WTC11 (cell line): Measurements from ENCODE around the gene CAPRIN2. TPM values are rescaled to one million over a fixed set of nuclear protein-coding genes. Genes with fewer than 3 reads are reported as not detected.

Experiments used
- ATAC-seq: fragments of 200-7000 bp; cut with Tn5 transposase; 2 replicates; pipeline ENCODE4 v1.10.0; 2021; ENCODE audit warnings: mild to moderate bottlenecking, moderate library complexity
- CTCF ChIA-PET: fragments of 300-600 bp; sonication (Branson Sonifier 250); formaldehyde crosslinking; loops from one replicate; lab custom pipeline; 2021; ENCODE audit warnings: antibody characterized with exemption; lab: Charles Lee
- POLR2A ChIA-PET: fragments of 350-600 bp; sonication (Branson Sonifier 250); formaldehyde crosslinking; loops from one replicate; lab custom pipeline; 2021; ENCODE audit warnings: antibody characterized with exemption; lab: Charles Lee
- DNase-seq: peaks from one replicate; pipeline ENCODE4 v3.0.0; 2021; ENCODE audit warnings: low spot score
- H3K27ac Mint-ChIP-seq: 2 replicates; pipeline ENCODE4 v1.8.0; 2021; ENCODE audit warnings: mixed read lengths
- H3K27me3 Mint-ChIP-seq: 2 replicates; pipeline ENCODE4 v1.8.0; 2021; ENCODE audit warnings: low read depth, mild to moderate bottlenecking, moderate library complexity, mixed read lengths
- H3K36me3 Mint-ChIP-seq: 2 replicates; pipeline ENCODE4 v1.8.0; 2021; ENCODE audit warnings: mixed read lengths
- H3K4me1 Mint-ChIP-seq: 2 replicates; pipeline ENCODE4 v1.8.0; 2022; ENCODE audit warnings: mixed read lengths
- H3K4me3 Mint-ChIP-seq: 2 replicates; pipeline ENCODE4 v1.8.0; 2021; ENCODE audit warnings: mild to moderate bottlenecking, moderate library complexity, mixed read lengths
- H3K9me3 Mint-ChIP-seq: 2 replicates; pipeline ENCODE4 v1.8.0; 2021; ENCODE audit warnings: mixed read lengths
- AFF4 ChIP-seq: sonication (generic); formaldehyde crosslinking; IDR thresholded peaks from 2 replicates; pipeline ENCODE4 v1.8.1; 2023; ENCODE audit warnings: mild to moderate bottlenecking, missing genetic modification reagents, borderline replicate concordance
- ATF2 ChIP-seq: sonication (generic); formaldehyde crosslinking; IDR thresholded peaks from 2 replicates; pipeline ENCODE4 v1.8.1; 2022; ENCODE audit warnings: low read depth, missing genetic modification reagents, borderline replicate concordance
- CBFB ChIP-seq: sonication (generic); formaldehyde crosslinking; IDR thresholded peaks from 2 replicates; pipeline ENCODE4 v1.8.1; 2022; ENCODE audit warnings: mild to moderate bottlenecking, low read depth, missing genetic modification reagents
- ELF4 ChIP-seq: sonication (generic); formaldehyde crosslinking; IDR thresholded peaks from 2 replicates; pipeline ENCODE4 v1.8.1; 2022; ENCODE audit warnings: low read depth, mild to moderate bottlenecking, moderate library complexity, missing genetic modification reagents
- ETV6 ChIP-seq: sonication (generic); formaldehyde crosslinking; IDR thresholded peaks from 2 replicates; pipeline ENCODE4 v1.8.1; 2022; ENCODE audit warnings: mild to moderate bottlenecking, missing genetic modification reagents
- JAZF1 ChIP-seq: fragments of 250-450 bp; sonication (Bioruptor Pico); IDR thresholded peaks from 2 replicates; pipeline ENCODE4 v1.9.0; 2021; ENCODE audit warnings: moderate library complexity, mild to moderate bottlenecking, inconsistent platforms
- MXD4 ChIP-seq: fragments of 250-450 bp; sonication (Bioruptor Pico); IDR thresholded peaks from 2 replicates; pipeline ENCODE4 v1.8.0; 2021; ENCODE audit warnings: mild to moderate bottlenecking, moderate library complexity, borderline replicate concordance
- MYBL2 ChIP-seq: sonication (generic); formaldehyde crosslinking; IDR thresholded peaks from 2 replicates; pipeline ENCODE4 v1.8.1; 2023; ENCODE audit warnings: mild to moderate bottlenecking, moderate library complexity, missing genetic modification reagents
- NFYB ChIP-seq: sonication (generic); formaldehyde crosslinking; conservative IDR thresholded peaks from 2 replicates; pipeline ENCODE4 v1.8.0; 2022; ENCODE audit warnings: low read depth, missing genetic modification reagents
- NR1H2 ChIP-seq: sonication (generic); formaldehyde crosslinking; IDR thresholded peaks from 2 replicates; pipeline ENCODE4 v1.9.0; 2021; ENCODE audit warnings: mild to moderate bottlenecking, moderate library complexity, missing genetic modification reagents
- NR2C2 ChIP-seq: sonication (generic); formaldehyde crosslinking; IDR thresholded peaks from 2 replicates; pipeline ENCODE4 v1.8.0; 2022; ENCODE audit warnings: mild to moderate bottlenecking, missing genetic modification reagents
- PRDM15 ChIP-seq: sonication (generic); formaldehyde crosslinking; IDR thresholded peaks from 2 replicates; pipeline ENCODE4 v1.8.0; 2022; ENCODE audit warnings: missing genetic modification reagents
- PRRX2 ChIP-seq: fragments of 250-450 bp; sonication (Bioruptor Pico); IDR thresholded peaks from 2 replicates; pipeline ENCODE4 v1.8.0; 2021; ENCODE audit warnings: mild to moderate bottlenecking
- SOX15 ChIP-seq: fragments of 250-450 bp; sonication (Bioruptor Pico); IDR thresholded peaks from 2 replicates; pipeline ENCODE4 v1.9.0; 2021; ENCODE audit warnings: mild to moderate bottlenecking
- SP1 ChIP-seq: sonication (generic); formaldehyde crosslinking; conservative IDR thresholded peaks from 2 replicates; pipeline ENCODE4 v1.8.1; 2022; ENCODE audit warnings: missing genetic modification reagents
- TEAD1 ChIP-seq: sonication (generic); formaldehyde crosslinking; IDR thresholded peaks from 2 replicates; pipeline ENCODE4 v1.8.0; 2022; ENCODE audit warnings: mild to moderate bottlenecking, missing genetic modification reagents
- ZNF121 ChIP-seq: sonication (generic); formaldehyde crosslinking; IDR thresholded peaks from 2 replicates; pipeline ENCODE4 v1.8.0; 2023; ENCODE audit warnings: missing genetic modification reagents
- ZNF423 ChIP-seq: fragments of 250-450 bp; sonication (Bioruptor Pico); IDR thresholded peaks from 2 replicates; pipeline ENCODE4 v2.1.2; 2022; ENCODE audit warnings: mild to moderate bottlenecking, moderate library complexity
- ZNF532 ChIP-seq: fragments of 250-450 bp; sonication (Bioruptor Pico); IDR thresholded peaks from 2 replicates; pipeline ENCODE4 v1.9.0; 2021; ENCODE audit warnings: mild to moderate bottlenecking, borderline replicate concordance
- ZSCAN18 ChIP-seq: fragments of 250-450 bp; sonication (Bioruptor Pico); IDR thresholded peaks from 2 replicates; pipeline ENCODE4 v2.1.2; 2022; ENCODE audit warnings: mild to moderate bottlenecking, moderate library complexity
- total RNA-seq: library from RNA; stranded (reverse); gene quantifications from 3 replicates; pipeline ENCODE4 v1.2.3, GENCODE V29; 2021

CAPRIN2 gene
- total RNA-seq, 1 experiment from 2014 or later = 62.7 TPM

GRCh38 chr12:30792648-30793499 lies 38.1 kb upstream of the CAPRIN2 start:
- ChIA-PET CTCF (interaction anchor here (1.1 to 2.4 kb wide), 2 partner anchors 38 to 97 kb away, joined by 4 to 10 read pairs; partner anchors contain the start of genes CAPRIN2 and IPO8), POLR2A (no interaction called here)
- ATAC-seq (no peak), DNase-seq (no peak)
- Mint-ChIP-seq H3K27me3 (peaks cover 20% of the 10 kb centered on the region), H3K4me3 (no peak overlapping the region), H3K27ac (0 out of 2 replicates have a peak overlapping the region, but pooled peaks have one; percentile 42), H3K4me1 (peaks cover 66% of the 10 kb centered on the region), H3K9me3 (peaks cover 6% of the 10 kb centered on the region; the same call in 1 of the 2 replicates), H3K36me3 (peaks cover 8% of the 10 kb centered on the region)
- TF ChIP-seq CBFB (CRISPR knock-in tag) (no peak), ZNF423 (no peak), NR2C2 (CRISPR knock-in tag) (no peak), SP1 (CRISPR knock-in tag) (no peak), MXD4 (CRISPR knock-in tag) (no peak), ZNF121 (CRISPR knock-in tag) (no peak), ETV6 (CRISPR knock-in tag) (no peak), JAZF1 (CRISPR knock-in tag) (no peak), PRDM15 (no peak), ZNF532 (CRISPR knock-in tag) (no peak), NFYB (CRISPR knock-in tag) (no peak), PRRX2 (CRISPR knock-in tag) (no peak), MYBL2 (no peak), ZSCAN18 (CRISPR knock-in tag) (no peak), ATF2 (CRISPR knock-in tag) (no peak), TEAD1 (CRISPR knock-in tag) (no peak), SOX15 (no peak), ELF4 (no peak), AFF4 (CRISPR knock-in tag) (no peak), NR1H2 (CRISPR knock-in tag) (no peak)
